Measurements from ENCODE around the gene BBX.

Gene BBX

DNA sequence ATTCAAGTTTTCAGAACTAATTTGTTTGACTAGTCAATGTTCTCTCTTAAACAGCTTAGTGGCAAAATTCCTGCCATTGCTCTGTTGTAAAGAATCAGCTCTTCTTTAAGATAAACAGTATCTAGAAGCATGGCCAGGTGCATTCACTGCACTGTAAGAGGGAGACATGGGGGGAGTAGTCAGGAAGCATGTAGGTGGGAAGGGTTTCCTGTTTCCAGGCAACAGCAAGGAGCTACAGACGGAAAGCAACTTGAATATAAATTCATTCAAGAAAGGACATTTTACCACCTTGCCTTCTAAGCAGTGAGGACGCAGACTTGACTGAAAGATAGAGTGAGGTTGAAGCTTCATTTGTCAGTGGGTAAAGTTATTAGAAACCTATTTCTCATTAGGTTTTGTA is 55.3 kb downstream of the BBX start:
- Histone ChIP-seq H3K9me3 (no peaks in the 10 kb centered on the region), H3K4me3 (no peak overlapping the region), H3K36me3 (no peaks in the 10 kb centered on the region), H3K4me1 (no peaks in the 10 kb centered on the region), H3K27me3 (no peaks in the 10 kb centered on the region), H3K27ac (no peak overlapping the region)
- TF ChIP-seq, protein P1, sequence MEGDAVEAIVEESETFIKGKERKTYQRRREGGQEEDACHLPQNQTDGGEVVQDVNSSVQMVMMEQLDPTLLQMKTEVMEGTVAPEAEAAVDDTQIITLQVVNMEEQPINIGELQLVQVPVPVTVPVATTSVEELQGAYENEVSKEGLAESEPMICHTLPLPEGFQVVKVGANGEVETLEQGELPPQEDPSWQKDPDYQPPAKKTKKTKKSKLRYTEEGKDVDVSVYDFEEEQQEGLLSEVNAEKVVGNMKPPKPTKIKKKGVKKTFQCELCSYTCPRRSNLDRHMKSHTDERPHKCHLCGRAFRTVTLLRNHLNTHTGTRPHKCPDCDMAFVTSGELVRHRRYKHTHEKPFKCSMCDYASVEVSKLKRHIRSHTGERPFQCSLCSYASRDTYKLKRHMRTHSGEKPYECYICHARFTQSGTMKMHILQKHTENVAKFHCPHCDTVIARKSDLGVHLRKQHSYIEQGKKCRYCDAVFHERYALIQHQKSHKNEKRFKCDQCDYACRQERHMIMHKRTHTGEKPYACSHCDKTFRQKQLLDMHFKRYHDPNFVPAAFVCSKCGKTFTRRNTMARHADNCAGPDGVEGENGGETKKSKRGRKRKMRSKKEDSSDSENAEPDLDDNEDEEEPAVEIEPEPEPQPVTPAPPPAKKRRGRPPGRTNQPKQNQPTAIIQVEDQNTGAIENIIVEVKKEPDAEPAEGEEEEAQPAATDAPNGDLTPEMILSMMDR (IDR thresholded peaks at IDR 0.05), result no peak
- DNase-seq, result no peak
- intact Hi-C loops (cut with DNase I; ENCODE audit: low total_unique reads), result loop anchor here (10.0 kb wide), 2 partner anchors 167 to 267 kb away; no protein-coding TSS in a partner anchor

DNA sequence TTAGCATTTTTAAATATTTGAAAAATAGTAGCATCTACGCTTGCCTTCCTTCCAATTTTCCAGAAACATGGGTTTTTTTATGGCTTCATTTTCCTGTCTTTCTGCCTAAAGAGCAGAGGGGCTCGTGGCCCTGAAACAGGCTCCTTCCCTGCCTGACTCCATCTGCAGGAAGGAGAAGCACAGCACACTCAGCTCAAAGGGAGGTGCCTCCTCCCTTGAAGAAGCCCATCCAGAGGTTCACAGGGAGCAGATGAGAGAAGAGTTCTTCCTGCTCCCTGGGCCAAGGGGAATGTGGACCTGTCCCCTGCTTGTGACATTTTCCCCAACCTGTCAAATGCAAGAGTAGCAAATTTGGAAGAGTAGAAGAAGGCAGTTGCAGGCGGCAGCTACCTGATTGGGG is 55.8 kb downstream of the BBX start:
- no peak for DNase-seq
- intact Hi-C loops (cut with DNase I; ENCODE audit: low total_unique reads), result loop anchor here (10.0 kb wide), 2 partner anchors 166 to 266 kb away; no protein-coding TSS in a partner anchor
- Histone ChIP-seq H3K27me3 (no peaks in the 10 kb centered on the region), H3K4me1 (no peaks in the 10 kb centered on the region), H3K4me3 (no peak overlapping the region), H3K9me3 (no peaks in the 10 kb centered on the region), H3K27ac (no peak overlapping the region), H3K36me3 (no peaks in the 10 kb centered on the region)
- TF ChIP-seq, protein P1 (IDR thresholded peaks at IDR 0.05), result no peak

DNA sequence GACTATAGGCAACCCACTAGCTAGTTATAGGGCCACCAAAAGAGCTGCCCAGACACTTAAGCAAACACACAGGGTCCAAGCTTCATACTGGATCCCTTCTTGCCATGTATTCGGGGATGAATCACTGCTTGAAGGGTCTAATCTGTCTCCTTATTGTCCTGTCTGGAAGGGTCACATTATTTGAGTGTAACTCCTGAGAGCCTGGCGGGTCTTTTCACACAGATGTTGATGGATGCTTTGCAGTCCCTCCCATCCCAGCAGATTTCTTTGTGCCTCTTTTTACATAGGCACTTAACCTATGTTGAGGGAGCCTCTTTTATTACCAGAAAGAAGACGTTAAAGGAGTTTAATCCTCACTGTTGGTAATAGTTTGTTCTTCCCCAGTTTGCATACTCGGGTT is 56.6 kb downstream of the BBX start:
- Histone ChIP-seq H3K4me3 (no peak overlapping the region), H3K36me3 (no peaks in the 10 kb centered on the region), H3K27ac (no peak overlapping the region), H3K9me3 (no peaks in the 10 kb centered on the region), H3K27me3 (no peaks in the 10 kb centered on the region), H3K4me1 (no peaks in the 10 kb centered on the region)
- TF ChIP-seq, protein P1 (IDR thresholded peaks at IDR 0.05), result no peak
- no peak for DNase-seq
- intact Hi-C loops (cut with DNase I; ENCODE audit: low total_unique reads), result loop anchor here (10.0 kb wide), 2 partner anchors 165 to 265 kb away; no protein-coding TSS in a partner anchor

DNA sequence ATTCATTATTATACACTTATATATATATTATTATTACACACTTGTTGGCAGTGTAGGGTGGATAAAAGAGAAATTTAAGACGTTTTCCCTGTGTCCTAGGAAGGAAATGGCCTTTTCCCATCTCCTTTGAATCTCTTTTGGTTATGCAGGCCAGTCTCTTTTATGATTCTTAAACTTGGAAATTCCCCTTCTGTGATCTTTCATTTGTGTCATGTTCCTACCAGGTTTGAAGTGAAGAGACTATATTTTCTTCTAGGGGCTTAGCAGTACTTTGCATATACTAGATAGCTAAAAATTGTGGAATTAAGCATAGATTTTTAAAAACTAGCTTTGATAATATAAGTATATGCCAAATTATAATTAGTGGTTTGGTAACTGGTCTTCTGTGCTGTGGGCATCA is 58.5 kb downstream of the BBX start:
- no peak overlapping the region for H3K4me3 ChIP-seq
- intact Hi-C loops (cut with DNase I; ENCODE audit: low total_unique reads), result no loop called here
- no peaks in the 10 kb centered on the region for H3K4me1 ChIP-seq
- H3K36me3 ChIP-seq, result no peaks in the 10 kb centered on the region
- no peaks in the 10 kb centered on the region for H3K9me3 ChIP-seq
- DNase-seq, result no peak
- no peak overlapping the region for H3K27ac ChIP-seq
- H3K27me3 ChIP-seq, result no peaks in the 10 kb centered on the region
- TF ChIP-seq, protein P1 (IDR thresholded peaks at IDR 0.05), result no peak

DNA sequence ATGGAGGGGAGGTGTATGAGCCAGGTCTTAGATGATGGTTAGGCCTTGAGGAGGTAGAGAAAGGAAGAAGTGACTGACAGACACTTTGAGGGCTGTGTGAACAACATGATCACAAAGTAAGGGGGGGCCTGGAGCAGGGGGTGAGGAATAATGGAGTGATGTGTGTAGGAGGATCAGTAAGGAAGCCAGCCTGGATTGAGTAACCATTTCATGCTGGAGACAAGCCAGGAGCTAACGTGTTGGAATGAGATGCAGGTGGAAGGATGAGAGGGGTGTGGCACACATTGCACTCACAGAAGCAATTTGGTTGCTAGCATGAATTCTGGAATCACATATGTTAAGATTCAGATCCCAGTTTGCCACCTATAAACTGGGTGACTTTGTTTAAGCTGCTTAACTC is 65.5 kb downstream of the BBX start:
- Histone ChIP-seq H3K4me3 (no peak overlapping the region), H3K4me1 (peaks cover 0 to 3% (median 0%) of the 10 kb centered on the region in 4 donors), H3K27ac (no peak overlapping the region), H3K9me3 (no peaks in the 10 kb centered on the region), H3K36me3 (no peaks in the 10 kb centered on the region), H3K27me3 (no peaks in the 10 kb centered on the region)
- TF ChIP-seq, protein P1 (IDR thresholded peaks at IDR 0.05), result no peak
- no peak for DNase-seq
- intact Hi-C loops (cut with DNase I; ENCODE audit: low total_unique reads), result no loop called here

DNA sequence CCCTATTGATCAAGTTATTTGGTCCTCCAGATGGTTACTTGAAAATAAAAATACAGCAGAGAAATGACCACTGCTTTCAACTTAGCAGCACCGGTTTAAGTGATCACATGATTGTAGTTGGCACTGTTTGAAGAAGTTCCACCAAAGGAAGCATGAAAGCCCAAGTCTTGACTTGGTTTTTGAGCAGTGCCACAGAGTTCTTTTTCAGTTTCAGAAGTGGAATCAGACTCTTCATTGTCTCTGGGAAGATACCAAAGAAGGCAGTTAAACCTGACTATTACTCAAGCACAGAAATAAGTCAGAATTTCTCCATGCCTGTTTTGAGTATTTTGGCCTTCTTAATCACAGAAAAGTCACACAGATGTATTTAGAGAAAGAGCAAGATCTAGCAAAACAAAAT is 66.7 kb downstream of the BBX start:
- no peak overlapping the region for H3K4me3 ChIP-seq
- TF ChIP-seq, protein P1 (IDR thresholded peaks at IDR 0.05), result no peak
- H3K27me3 ChIP-seq, result no peaks in the 10 kb centered on the region
- H3K27ac ChIP-seq, result no peak overlapping the region
- H3K36me3 ChIP-seq, result no peaks in the 10 kb centered on the region
- H3K9me3 ChIP-seq, result no peaks in the 10 kb centered on the region
- DNase-seq, result no peak
- H3K4me1 ChIP-seq, result peaks cover 0 to 3% (median 0%) of the 10 kb centered on the region in 4 donors
- intact Hi-C loops (cut with DNase I; ENCODE audit: low total_unique reads), result no loop called here

Data from tibial artery (tissue), 4 donors.